ENCODE measurements around the gene KRT76. TPM values are rescaled to one million over a fixed set of nuclear protein-coding genes. Genes with fewer than 3 reads are reported as not detected.

The KRT76 gene
- total and polyA plus RNA-seq, 10 of the 15 experiments (the other 5 are each of a cell fraction or from before 2014, with no cell fraction given): not detected

- BruUV-seq (replicated peaks): no TSS peak
- Histone ChIP-seq H3K9me3 (replicated peaks; ENCODE audit: control insufficient read depth, insufficient read depth, low read length) (no peaks in the 10 kb centered on the region), H3K27ac (ENCODE audit: control insufficient read depth, insufficient read depth) (no peak overlapping the region), H3K27me3 (replicated peaks in 1 of 2; ENCODE audit: control insufficient read depth in 2 of 2, insufficient read depth in 2 of 2, low read length in 1 of 2) (no peaks in the 10 kb centered on the region; a peak in 2 of 4 replicates), H3K9ac (ENCODE audit: control insufficient read depth, insufficient read depth, low read length) (no peak overlapping the region), H3K79me2 (ENCODE audit: control insufficient read depth, insufficient read depth, low read length) (no peaks in the 10 kb centered on the region), H3K36me3 (ENCODE audit: control insufficient read depth in 2 of 2, insufficient read depth in 2 of 2, low read length in 1 of 2) (no peaks in the 10 kb centered on the region), H3K4me1 (ENCODE audit: control insufficient read depth, insufficient read depth, low read length) (no peaks in the 10 kb centered on the region), H3K4me2 (ENCODE audit: control insufficient read depth, insufficient read depth) (no peak overlapping the region), H3K4me3 (no peak overlapping the region), H2AFZ (ENCODE audit: control insufficient read depth, low read depth, low read length) (no peak overlapping the region), H4K20me1 (ENCODE audit: control insufficient read depth, insufficient read depth) (no peaks in the 10 kb centered on the region)
- ATAC-seq: no peak
- no peak for TF ChIP-seq ZNF622 (IDR thresholded peaks at IDR 0.05)
- no peak for TF ChIP-seq ZBTB33 (IDR thresholded peaks at IDR 0.05)
- no peak for TF ChIP-seq EGR1 (IDR thresholded peaks at IDR 0.05; ENCODE audit: borderline replicate concordance in 1 of 2, low read depth in 2 of 2, low read length in 2 of 2)
- TF ChIP-seq MAX (IDR thresholded peaks at IDR 0.05; ENCODE audit: low read depth, low read length): no peak
- TF ChIP-seq RBBP5 (conservative IDR thresholded peaks at IDR 0.05): no peak
- TF ChIP-seq YBX1 (IDR thresholded peaks at IDR 0.05): no peak
- intact Hi-C loops (cut with micrococcal nuclease; ENCODE audit: unreplicated experiment): no loop called here
- DNase-seq (ENCODE audit: low read depth, low spot score): no peak
- no peak for FAIRE-seq
- CTCF ChIA-PET: no interaction called here
- SMC1A ChIA-PET (ENCODE audit: uncharacterized antibody, unreplicated experiment): no interaction called here
- in situ Hi-C loops (cut with MboI): no loop called here
- RAD21 ChIA-PET (ENCODE audit: unreplicated experiment): no interaction called here
- WGBS (ENCODE audit: insufficient coverage, insufficient replicate concordance, low lambda C conversion rate, missing lambda C conversion rate): 58% methylated on average over 3 of the region's 3 CpGs
- POLR2A ChIA-PET: no interaction called here
These were observed 27.3 kb downstream of the KRT76 start for GRCh38 chr12:52749827-52750226.

GRCh38 chr12:52748578-52748977, 28.6 kb downstream of the KRT76 start:
- no peak for ATAC-seq
- no peaks in the 10 kb centered on the region for H3K4me1 ChIP-seq (ENCODE audit: control insufficient read depth, insufficient read depth, low read length)
- ChIA-PET RAD21 (ENCODE audit: unreplicated experiment) (no interaction called here), SMC1A (ENCODE audit: uncharacterized antibody, unreplicated experiment) (no interaction called here), POLR2A (no interaction called here), CTCF (no interaction called here)
- no peaks in the 10 kb centered on the region for H3K79me2 ChIP-seq (ENCODE audit: control insufficient read depth, insufficient read depth, low read length)
- H3K9me3 ChIP-seq (replicated peaks; ENCODE audit: control insufficient read depth, insufficient read depth, low read length): no peaks in the 10 kb centered on the region
- DNase-seq (ENCODE audit: low read depth, low spot score): no peak
- H3K4me3 ChIP-seq: no peak overlapping the region
- no peaks in the 10 kb centered on the region for H4K20me1 ChIP-seq (ENCODE audit: control insufficient read depth, insufficient read depth)
- in situ Hi-C loops (cut with MboI) (no loop called here), intact Hi-C loops (cut with micrococcal nuclease; ENCODE audit: unreplicated experiment) (no loop called here)
- no peak overlapping the region for H3K27ac ChIP-seq (ENCODE audit: control insufficient read depth, insufficient read depth)
- no peak overlapping the region for H2AFZ ChIP-seq (ENCODE audit: control insufficient read depth, low read depth, low read length)
- 13% methylated on average over 14 of the region's 14 CpGs for WGBS (ENCODE audit: insufficient coverage, insufficient replicate concordance, low lambda C conversion rate, missing lambda C conversion rate)
- no peak overlapping the region for H3K4me2 ChIP-seq (ENCODE audit: control insufficient read depth, insufficient read depth)
- no peaks in the 10 kb centered on the region; a peak in 2 of 4 replicates for H3K27me3 ChIP-seq (replicated peaks in 1 of 2; ENCODE audit: control insufficient read depth in 2 of 2, insufficient read depth in 2 of 2, low read length in 1 of 2)
- no peak for FAIRE-seq
- H3K36me3 ChIP-seq (ENCODE audit: control insufficient read depth in 2 of 2, insufficient read depth in 2 of 2, low read length in 1 of 2): no peaks in the 10 kb centered on the region
- no peak overlapping the region for H3K9ac ChIP-seq (ENCODE audit: control insufficient read depth, insufficient read depth, low read length)
- BruUV-seq (replicated peaks): no TSS peak
- TF ChIP-seq ZBTB4 (CRISPR knock-in tag; IDR thresholded peaks at IDR 0.05) (no peak), E4F1 (IDR thresholded peaks at IDR 0.05; ENCODE audit: borderline replicate concordance, partially characterized antibody) (no peak), ASH2L (IDR thresholded peaks at IDR 0.05; ENCODE audit: borderline replicate concordance, low read depth) (no peak), YBX1 (IDR thresholded peaks at IDR 0.05) (no peak), TARDBP (IDR thresholded peaks at IDR 0.05; ENCODE audit: borderline replicate concordance) (no peak), STAT3 (IDR thresholded peaks at IDR 0.05; ENCODE audit: low read depth, low read length) (no peak)

All from GM12878 (cell line).